AG08396 (cell line): ENCODE measurements around the gene LAMC1.

Source experiments
- DNase-seq: peaks from one replicate; pipeline ENCODE4 v3.0.0; 2012; ENCODE audit warnings: low spot score, mixed read lengths

The LAMC1 gene

GRCh38 chr1:183193963-183194525, 170.8 kb downstream of the LAMC1 start:
- DNase-seq = no peak

GRCh38 chr1:183194527-183195141, 171.4 kb downstream of the LAMC1 start:
- no peak for DNase-seq

DNA sequence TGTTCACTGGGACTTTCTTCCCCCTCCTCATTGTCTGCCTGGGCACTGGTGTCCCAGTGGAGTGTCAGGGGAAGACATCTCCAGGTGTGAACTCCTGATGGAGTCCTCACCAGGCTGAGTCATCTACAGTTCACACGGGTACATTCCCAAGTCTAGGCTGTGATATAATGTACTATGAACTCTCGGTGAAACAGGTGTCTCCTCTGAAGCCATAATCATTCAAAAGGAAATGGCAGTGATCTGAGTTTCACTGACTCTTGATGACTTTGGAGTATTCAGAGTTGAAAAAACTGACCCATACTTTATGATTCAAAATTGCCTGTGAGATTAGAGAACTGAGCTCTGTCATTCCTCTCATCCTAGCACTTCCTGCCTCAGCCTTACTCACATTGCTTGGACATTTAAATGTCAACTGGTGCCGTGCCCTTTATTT, 171.9 kb downstream of the LAMC1 start:
- DNase-seq = no peak
